Parathyroid adenoma (tissue), 2 donors: ENCODE data around the gene AKR1C2.
"Not testable (repeated sequence)": the region's sequence is repeated elsewhere in the genome, so short reads cannot be mapped to it uniquely, and the experiment has no call there.

Experiments
- H2AFZ ChIP-seq: fragments of 300-600 bp; sonication (generic); one replicate; pipeline ENCODE4 v1.7.0; 2017; ENCODE audit warnings: antibody characterized with exemption, mild to moderate bottlenecking
- H3K27ac ChIP-seq: fragments of 300-600 bp; sonication (generic); one replicate; pipeline ENCODE4 v1.7.0; 2017
- H3K27me3 ChIP-seq: fragments of 300-600 bp; sonication (generic); one replicate; pipeline ENCODE4 v1.7.0; 2017; ENCODE audit warnings: low read length; ENCODE audit not compliant: control insufficient read depth, insufficient read depth
- H3K36me3 ChIP-seq: fragments of 300-600 bp; sonication (generic); one replicate; pipeline ENCODE4 v1.7.0; 2017; ENCODE audit warnings: low read length; ENCODE audit not compliant: control insufficient read depth, insufficient read depth
- H3K4me1 ChIP-seq: fragments of 300-600 bp; sonication (generic); one replicate; pipeline ENCODE4 v1.7.0; 2017; ENCODE audit warnings: control low read depth
- H3K4me2 ChIP-seq: fragments of 300-600 bp; sonication (generic); one replicate; pipeline ENCODE4 v1.7.0; 2017; ENCODE audit warnings: low read length
- H3K4me3 ChIP-seq: fragments of 300-600 bp; sonication (generic); one replicate; pipeline ENCODE4 v1.7.0; 2017; ENCODE audit warnings: low read depth, low read length
- H3K79me2 ChIP-seq: fragments of 300-600 bp; sonication (generic); one replicate; pipeline ENCODE4 v1.7.0; 2017; ENCODE audit warnings: control low read depth
- H3K9ac ChIP-seq: fragments of 300-600 bp; sonication (generic); one replicate; pipeline ENCODE4 v1.7.0; 2017; ENCODE audit warnings: mild to moderate bottlenecking
- H3K9me3 ChIP-seq: fragments of 300-600 bp; sonication (generic); one replicate; pipeline ENCODE4 v1.7.0; 2017; ENCODE audit warnings: low read length; ENCODE audit not compliant: control insufficient read depth
- CTCF ChIP-seq: fragments of 300-600 bp; sonication (generic); IDR thresholded peaks from one replicate; pipeline ENCODE4 v1.7.0; 2017; ENCODE audit warnings: antibody characterized with exemption, mild to moderate bottlenecking
- donor health status: primary hyperparathyroidism.

The AKR1C2 gene

DNA sequence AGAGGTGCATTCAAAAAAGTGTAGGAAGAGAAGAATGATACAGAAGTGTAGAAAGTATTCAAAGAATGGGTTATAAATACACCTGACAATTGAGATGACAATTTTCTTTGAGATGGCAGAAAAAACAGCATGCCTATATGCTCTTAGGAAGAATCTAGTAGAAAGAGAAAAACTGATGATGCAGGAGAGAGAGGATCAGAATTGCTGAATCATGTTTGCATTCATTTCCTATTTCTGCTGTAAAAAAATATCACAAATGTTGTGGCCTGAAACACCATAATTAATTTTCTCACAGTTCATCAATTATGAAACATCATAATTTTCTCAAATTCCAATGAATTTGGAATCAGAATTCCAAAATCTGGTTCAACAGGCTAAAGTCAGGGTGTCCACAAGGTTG, 50.3 kb downstream of the AKR1C2 start:
- no peaks in the 10 kb centered on the region for H3K9me3 ChIP-seq
- no peak overlapping the region for H3K4me3 ChIP-seq
- H3K79me2 ChIP-seq = no peaks in the 10 kb centered on the region
- H3K4me2 ChIP-seq = no peak overlapping the region
- no peaks in the 10 kb centered on the region for H3K36me3 ChIP-seq
- no peaks in the 10 kb centered on the region for H3K27me3 ChIP-seq
- H3K9ac ChIP-seq = no peak overlapping the region
- H3K4me1 ChIP-seq = no peaks in the 10 kb centered on the region
- H3K27ac ChIP-seq = no peak overlapping the region
- no peak overlapping the region for H2AFZ ChIP-seq
- no peak for TF ChIP-seq CTCF

DNA sequence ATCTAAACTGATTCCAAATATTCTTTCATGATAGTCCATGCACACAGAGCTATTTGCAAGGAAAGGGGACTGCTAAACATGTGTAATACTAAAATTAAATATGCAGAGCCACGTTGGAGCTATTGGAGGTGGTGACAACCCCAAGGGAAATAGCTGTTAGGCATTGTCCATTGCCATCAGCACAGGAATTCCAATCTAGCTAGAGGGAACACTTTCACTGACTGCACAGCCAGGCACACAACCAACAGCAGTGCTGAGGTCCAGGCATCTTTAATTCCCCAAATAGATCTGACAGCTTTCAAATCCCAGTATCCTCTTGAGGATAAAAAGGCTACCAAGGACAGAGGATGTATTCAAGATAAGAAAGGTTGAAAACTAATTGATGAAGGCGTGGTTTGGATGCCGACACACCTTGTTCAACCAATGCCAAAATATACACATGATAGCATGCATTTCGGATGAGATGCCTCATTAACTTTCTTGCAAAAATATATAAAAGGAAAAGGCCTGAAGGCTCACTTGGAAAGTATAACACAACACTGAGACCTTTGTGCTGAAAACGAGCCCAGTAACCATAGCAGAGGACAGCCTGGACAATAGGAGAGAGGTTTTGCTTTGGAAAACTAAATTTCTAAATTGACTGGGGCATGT, 52.0 kb downstream of the AKR1C2 start:
- H3K4me2 ChIP-seq, H3K9me3 ChIP-seq, H3K79me2 ChIP-seq, H3K27me3 ChIP-seq, H3K4me3 ChIP-seq, H3K9ac ChIP-seq, H2AFZ ChIP-seq, H3K36me3 ChIP-seq, H3K4me1 ChIP-seq, H3K27ac ChIP-seq: not testable (repeated sequence)

DNA sequence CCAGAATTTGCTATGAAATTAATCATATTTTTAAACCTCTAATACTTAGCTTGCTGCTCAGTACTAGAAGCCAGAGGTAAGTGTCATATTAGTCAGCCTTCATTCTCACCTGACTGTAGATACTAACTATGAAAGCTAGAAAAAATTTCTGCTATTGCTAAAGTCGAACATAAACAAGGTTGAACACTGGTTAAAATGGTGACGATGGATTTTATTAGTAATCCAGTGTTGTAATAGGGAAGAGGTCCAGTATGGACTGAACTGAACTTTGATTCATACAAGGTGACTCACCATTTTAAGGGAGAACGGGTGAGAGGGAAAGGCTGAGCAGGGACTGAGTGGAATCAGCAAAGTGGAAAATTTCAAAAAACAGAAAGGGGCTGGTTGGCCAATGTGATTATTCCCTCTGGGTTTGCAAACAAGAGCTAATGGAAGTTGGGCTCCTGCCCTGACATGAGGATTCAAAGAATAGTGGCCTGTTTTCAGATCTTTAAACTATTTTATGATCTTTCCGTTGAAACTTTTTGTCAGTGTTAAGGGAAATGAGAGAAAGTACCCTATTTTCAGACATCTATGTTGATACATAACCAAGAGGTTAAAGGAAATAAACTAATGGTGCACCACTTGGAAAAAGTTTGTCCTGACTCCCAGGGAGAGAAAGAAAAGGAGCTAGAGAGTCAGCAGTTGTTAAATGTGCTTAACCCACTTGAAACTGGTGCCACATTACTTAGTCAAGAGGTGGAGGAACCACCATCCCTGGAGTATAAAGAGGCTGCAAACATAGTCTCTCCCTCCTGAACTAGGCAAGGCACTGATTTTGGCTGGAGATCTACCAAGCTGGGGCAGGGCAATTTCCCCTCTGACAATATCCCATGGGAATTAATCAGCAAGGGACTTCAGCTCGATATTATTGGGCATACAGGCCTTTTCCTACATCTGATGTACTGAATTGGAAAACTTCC, 55.7 kb downstream of the AKR1C2 start:
- no peaks in the 10 kb centered on the region for H3K36me3 ChIP-seq
- no peaks in the 10 kb centered on the region for H3K4me1 ChIP-seq
- H3K9ac ChIP-seq = no peak overlapping the region
- no peak overlapping the region for H3K4me2 ChIP-seq
- no peak overlapping the region for H2AFZ ChIP-seq
- no peak overlapping the region for H3K27ac ChIP-seq
- no peaks in the 10 kb centered on the region for H3K27me3 ChIP-seq
- no peak for TF ChIP-seq CTCF
- no peak overlapping the region for H3K4me3 ChIP-seq
- no peaks in the 10 kb centered on the region for H3K9me3 ChIP-seq
- H3K79me2 ChIP-seq = no peaks in the 10 kb centered on the region

DNA sequence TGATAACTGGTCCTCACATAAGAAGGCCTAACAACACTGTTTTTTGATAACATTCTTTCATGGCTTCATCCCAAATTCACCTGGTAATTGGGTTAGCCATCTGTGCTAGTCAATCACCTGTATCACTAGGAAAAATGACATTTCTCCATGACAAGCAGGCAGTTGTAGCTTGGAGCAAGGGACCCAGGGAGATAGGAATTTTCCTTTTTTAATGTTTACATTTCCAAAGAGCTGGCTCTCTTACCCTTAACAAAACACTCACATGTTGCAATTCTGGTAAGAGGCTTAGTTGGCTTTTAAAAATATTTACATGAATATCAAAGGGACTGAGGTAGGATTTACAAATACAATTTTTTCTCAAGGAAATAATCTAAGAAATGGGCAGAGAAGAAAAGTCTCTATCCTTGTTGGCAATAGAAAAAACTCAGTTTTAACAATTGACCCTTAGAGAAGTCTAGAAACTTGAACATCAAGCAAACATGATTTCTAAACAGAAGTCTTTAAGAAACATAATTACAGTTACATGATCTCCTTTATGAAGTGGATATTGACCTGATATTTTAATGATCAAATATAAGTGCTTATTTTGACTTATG, 56.5 kb downstream of the AKR1C2 start:
- no peak overlapping the region for H3K9ac ChIP-seq
- H3K36me3 ChIP-seq = no peaks in the 10 kb centered on the region
- TF ChIP-seq CTCF = no peak
- H3K79me2 ChIP-seq = no peaks in the 10 kb centered on the region
- H3K9me3 ChIP-seq = no peaks in the 10 kb centered on the region
- no peak overlapping the region for H3K27ac ChIP-seq
- no peak overlapping the region for H3K4me2 ChIP-seq
- no peak overlapping the region for H3K4me3 ChIP-seq
- H3K27me3 ChIP-seq = no peaks in the 10 kb centered on the region
- H3K4me1 ChIP-seq = no peaks in the 10 kb centered on the region
- no peak overlapping the region for H2AFZ ChIP-seq
